Liver (tissue), 9 donors: ENCODE measurements around the gene SHC1. TPM values are rescaled to one million over a fixed set of nuclear protein-coding genes. Genes with fewer than 3 reads are reported as not detected.
A peak's percentile ranks its signal among the peaks of the same experiment; 100 is the strongest.

Experiments
- DNase-seq: peaks from one replicate; pipeline ENCODE4 v3.0.0-alpha.2; 2017; ENCODE audit warnings: low spot score
- H3K27ac ChIP-seq, 2 donors: one replicate each; pipeline ENCODE4 v1.7.0; 2013; ENCODE audit warnings: inconsistent platforms in 2 of 2, low read length in 2 of 2, control low read depth in 1 of 2, low read depth in 1 of 2, mild to moderate bottlenecking in 1 of 2
- H3K27me3 ChIP-seq, 4 donors: one replicate each; pipeline versions ENCODE4 v1.6.1 to v1.7.0; 2013; ENCODE audit warnings: low read length in 3 of 4, inconsistent platforms in 1 of 4, mild to moderate bottlenecking in 1 of 4, moderate library complexity in 1 of 4; ENCODE audit not compliant: control insufficient read depth in 4 of 4, insufficient read depth in 4 of 4
- H3K36me3 ChIP-seq, 4 donors: one replicate each; pipeline versions ENCODE4 v1.6.1 to v1.7.0; 2013; ENCODE audit warnings: low read length in 3 of 4, mild to moderate bottlenecking in 3 of 4, low read depth in 1 of 4, moderate library complexity in 1 of 4; ENCODE audit not compliant: control insufficient read depth in 4 of 4, insufficient read depth in 3 of 4
- H3K4me1 ChIP-seq, 4 donors: one replicate each; pipeline versions ENCODE4 v1.6.1 to v1.7.0; 2013; ENCODE audit warnings: low read length in 3 of 4, mild to moderate bottlenecking in 3 of 4, moderate library complexity in 1 of 4; ENCODE audit not compliant: control insufficient read depth in 4 of 4, insufficient read depth in 4 of 4
- H3K4me3 ChIP-seq, 3 donors: one replicate each; pipeline versions ENCODE4 v1.6.1 to v1.7.0; 2013; ENCODE audit warnings: low read length in 3 of 3, control low read depth in 1 of 3, low read depth in 1 of 3, mild to moderate bottlenecking in 1 of 3
- H3K9ac ChIP-seq, 2 donors: one replicate each; pipeline ENCODE4 v1.7.0; 2013; ENCODE audit warnings: low read length in 2 of 2, mild to moderate bottlenecking in 2 of 2, moderate library complexity in 2 of 2, control low read depth in 1 of 2, low read depth in 1 of 2
- H3K9me3 ChIP-seq, 4 donors: one replicate each; pipeline versions ENCODE4 v1.6.1 to v1.7.0; 2013; ENCODE audit warnings: low read length in 3 of 4; ENCODE audit not compliant: control insufficient read depth in 4 of 4
- EGR1 ChIP-seq, 2 donors: IDR thresholded peaks; 2 replicates each; pipeline ENCODE4 v1.6.1; 2016 to 2018; ENCODE audit warnings: antibody characterized with exemption in 2 of 2, low read depth in 2 of 2
- FOXA1 ChIP-seq: IDR thresholded peaks from 2 replicates; pipeline ENCODE4 v1.6.1; 2016; ENCODE audit warnings: antibody characterized with exemption
- FOXA2 ChIP-seq: IDR thresholded peaks from 2 replicates; pipeline ENCODE4 v1.6.1; 2016; ENCODE audit warnings: antibody characterized with exemption
- GABPA ChIP-seq, 2 donors: IDR thresholded peaks in 1 of 2; conservative IDR thresholded peaks in 1 of 2; 2 replicates each; pipeline ENCODE4 v1.6.1; 2016; ENCODE audit warnings: antibody characterized with exemption in 2 of 2, mild to moderate bottlenecking in 1 of 2, moderate library complexity in 1 of 2
- HNF4A ChIP-seq, 2 donors: conservative IDR thresholded peaks; 2 replicates each; pipeline ENCODE4 v1.6.1; 2016; ENCODE audit warnings: antibody characterized with exemption in 2 of 2, mild to moderate bottlenecking in 2 of 2
- HNF4G ChIP-seq: IDR thresholded peaks from 2 replicates; pipeline ENCODE4 v1.6.1; 2016; ENCODE audit warnings: antibody characterized with exemption
- JUND ChIP-seq, 2 donors: IDR thresholded peaks; 2 replicates each; pipeline ENCODE4 v1.6.1; 2016; ENCODE audit warnings: antibody characterized with exemption in 2 of 2
- NR2F2 ChIP-seq: IDR thresholded peaks from 2 replicates; pipeline ENCODE4 v1.6.1; 2016; ENCODE audit warnings: antibody characterized with exemption
- RAD21 ChIP-seq, 2 donors: IDR thresholded peaks; 2 replicates each; pipeline ENCODE4 v1.6.1; 2016; ENCODE audit warnings: antibody characterized with exemption in 2 of 2, mild to moderate bottlenecking in 2 of 2
- RXRA ChIP-seq, 2 donors: IDR thresholded peaks; 2 replicates each; pipeline ENCODE4 v1.6.1; 2017 to 2018; ENCODE audit warnings: antibody characterized with exemption in 2 of 2, mild to moderate bottlenecking in 1 of 2
- SP1 ChIP-seq: IDR thresholded peaks from 2 replicates; pipeline ENCODE4 v1.6.1; 2018; ENCODE audit warnings: antibody characterized with exemption, mild to moderate bottlenecking
- TAF1 ChIP-seq: conservative IDR thresholded peaks from 2 replicates; pipeline ENCODE4 v1.6.1; 2016; ENCODE audit warnings: antibody characterized with exemption, mild to moderate bottlenecking
- YY1 ChIP-seq: IDR thresholded peaks from 2 replicates; pipeline ENCODE4 v1.6.1; 2016; ENCODE audit warnings: antibody characterized with exemption, mild to moderate bottlenecking
- WGBS: extraction: QIAGEN DNeasy Blood & Tissue Kit; methylation state at CpG from one replicate; pipeline ENCODE4 v1.1.7; 2013; 5-methylcytosine and 5-hydroxymethylcytosine counted together
- polyA plus RNA-seq, 2 donors: library from polyadenylated mRNA; stranded (reverse) in 1 of 2; unstranded in 1 of 2; fragments of 200-250 nt in 1 of 2; fragments of >200 nt in 1 of 2; fragmentation: Nextera tagmentation in 1 of 2; extraction: Ambion mirVana in 1 of 2; gene quantifications; one replicate each; pipeline versions ENCODE4 v1.2.1 to v1.2.3, GENCODE V29; 2013 to 2015
- total RNA-seq, 2 donors: library from RNA; depleted of rRNA; stranded (reverse); fragments of >200 nt; gene quantifications; one replicate each; pipeline ENCODE4 v1.2.3, GENCODE V29; 2014
- TF ChIP-seq, protein P1 (sequence below): IDR thresholded peaks from 2 replicates; pipeline ENCODE4 v1.6.1; 2016; ENCODE audit warnings: antibody characterized with exemption
- TF ChIP-seq, protein P2 (sequence below): IDR thresholded peaks from 2 replicates; pipeline ENCODE4 v1.6.1; 2016; ENCODE audit warnings: antibody characterized with exemption
- TF ChIP-seq, protein P3 (sequence below): IDR thresholded peaks from 2 replicates; pipeline ENCODE4 v1.6.1; 2016; ENCODE audit warnings: antibody characterized with exemption, mild to moderate bottlenecking
- TF ChIP-seq, protein P4 (sequence below): IDR thresholded peaks from 2 replicates; pipeline ENCODE4 v1.6.1; 2016; ENCODE audit warnings: antibody characterized with exemption
- TF ChIP-seq, protein P5 (sequence below): fragments of 150-350 bp; IDR thresholded peaks from 2 replicates; pipeline ENCODE4 v1.5.1; 2017; ENCODE audit warnings: improper control_type of control experiment, low read depth, low read length; ENCODE audit not compliant: missing input control
- donor health status: healthy.
- donor health status: healthy.
- donor health status: healthy.
- donor health status: healthy.
- donor health status: healthy.

SHC1 gene
- total and polyA plus RNA-seq, 4 donors: 27.2 to 65.5 (median 58.0) TPM

DNA sequence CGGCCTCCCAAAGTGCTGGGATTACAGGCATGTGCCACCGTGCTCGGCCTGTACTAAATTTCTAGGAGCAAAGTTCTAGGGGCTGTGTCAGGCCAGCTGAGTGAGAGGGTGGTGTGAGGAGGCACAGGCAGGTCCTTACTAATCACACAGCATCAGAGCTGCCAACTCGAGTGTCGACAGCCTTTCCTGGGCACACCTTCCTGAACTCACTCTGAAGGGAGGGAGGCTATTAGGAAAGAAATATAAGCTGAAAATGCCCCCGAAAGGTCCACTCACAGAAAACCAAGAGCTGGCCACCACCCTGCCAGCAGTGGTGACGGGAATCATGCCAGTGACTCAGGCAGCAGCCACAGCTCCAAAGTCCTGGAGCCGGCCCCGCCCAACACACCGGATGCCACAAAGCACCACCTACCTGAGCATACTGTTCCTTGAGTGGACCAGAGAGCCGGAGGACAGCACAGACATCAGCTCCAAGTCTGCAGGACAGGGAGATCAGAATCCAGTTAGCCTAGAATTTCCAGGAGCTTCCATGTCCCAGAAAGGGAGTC lies 38.5 kb downstream of the SHC1 start:
- DNase-seq: no peak
- no peaks in the 10 kb centered on the region for H3K9me3 ChIP-seq
- H3K27me3 ChIP-seq: no peaks in the 10 kb centered on the region
- H3K36me3 ChIP-seq: peaks cover 2 to 15% (median 12%) of the 10 kb centered on the region in 4 donors
- H3K4me3 ChIP-seq: no peak overlapping the region
- WGBS: 31% methylated on average over 11 of the region's 11 CpGs
- H3K27ac ChIP-seq: peak overlapping the region; percentile 81 to 82
- TF ChIP-seq SP1: peak; percentile 97
- TF ChIP-seq, protein P1, sequence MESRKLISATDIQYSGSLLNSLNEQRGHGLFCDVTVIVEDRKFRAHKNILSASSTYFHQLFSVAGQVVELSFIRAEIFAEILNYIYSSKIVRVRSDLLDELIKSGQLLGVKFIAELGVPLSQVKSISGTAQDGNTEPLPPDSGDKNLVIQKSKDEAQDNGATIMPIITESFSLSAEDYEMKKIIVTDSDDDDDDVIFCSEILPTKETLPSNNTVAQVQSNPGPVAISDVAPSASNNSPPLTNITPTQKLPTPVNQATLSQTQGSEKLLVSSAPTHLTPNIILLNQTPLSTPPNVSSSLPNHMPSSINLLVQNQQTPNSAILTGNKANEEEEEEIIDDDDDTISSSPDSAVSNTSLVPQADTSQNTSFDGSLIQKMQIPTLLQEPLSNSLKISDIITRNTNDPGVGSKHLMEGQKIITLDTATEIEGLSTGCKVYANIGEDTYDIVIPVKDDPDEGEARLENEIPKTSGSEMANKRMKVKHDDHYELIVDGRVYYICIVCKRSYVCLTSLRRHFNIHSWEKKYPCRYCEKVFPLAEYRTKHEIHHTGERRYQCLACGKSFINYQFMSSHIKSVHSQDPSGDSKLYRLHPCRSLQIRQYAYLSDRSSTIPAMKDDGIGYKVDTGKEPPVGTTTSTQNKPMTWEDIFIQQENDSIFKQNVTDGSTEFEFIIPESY: peak; percentile 61
- TF ChIP-seq, protein P2, sequence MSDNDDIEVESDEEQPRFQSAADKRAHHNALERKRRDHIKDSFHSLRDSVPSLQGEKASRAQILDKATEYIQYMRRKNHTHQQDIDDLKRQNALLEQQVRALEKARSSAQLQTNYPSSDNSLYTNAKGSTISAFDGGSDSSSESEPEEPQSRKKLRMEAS: peak; percentile 77
- TF ChIP-seq HNF4A (conservative IDR thresholded peaks at IDR 0.05): peak; percentile 88
- TF ChIP-seq FOXA2: no peak
- TF ChIP-seq, protein P3, sequence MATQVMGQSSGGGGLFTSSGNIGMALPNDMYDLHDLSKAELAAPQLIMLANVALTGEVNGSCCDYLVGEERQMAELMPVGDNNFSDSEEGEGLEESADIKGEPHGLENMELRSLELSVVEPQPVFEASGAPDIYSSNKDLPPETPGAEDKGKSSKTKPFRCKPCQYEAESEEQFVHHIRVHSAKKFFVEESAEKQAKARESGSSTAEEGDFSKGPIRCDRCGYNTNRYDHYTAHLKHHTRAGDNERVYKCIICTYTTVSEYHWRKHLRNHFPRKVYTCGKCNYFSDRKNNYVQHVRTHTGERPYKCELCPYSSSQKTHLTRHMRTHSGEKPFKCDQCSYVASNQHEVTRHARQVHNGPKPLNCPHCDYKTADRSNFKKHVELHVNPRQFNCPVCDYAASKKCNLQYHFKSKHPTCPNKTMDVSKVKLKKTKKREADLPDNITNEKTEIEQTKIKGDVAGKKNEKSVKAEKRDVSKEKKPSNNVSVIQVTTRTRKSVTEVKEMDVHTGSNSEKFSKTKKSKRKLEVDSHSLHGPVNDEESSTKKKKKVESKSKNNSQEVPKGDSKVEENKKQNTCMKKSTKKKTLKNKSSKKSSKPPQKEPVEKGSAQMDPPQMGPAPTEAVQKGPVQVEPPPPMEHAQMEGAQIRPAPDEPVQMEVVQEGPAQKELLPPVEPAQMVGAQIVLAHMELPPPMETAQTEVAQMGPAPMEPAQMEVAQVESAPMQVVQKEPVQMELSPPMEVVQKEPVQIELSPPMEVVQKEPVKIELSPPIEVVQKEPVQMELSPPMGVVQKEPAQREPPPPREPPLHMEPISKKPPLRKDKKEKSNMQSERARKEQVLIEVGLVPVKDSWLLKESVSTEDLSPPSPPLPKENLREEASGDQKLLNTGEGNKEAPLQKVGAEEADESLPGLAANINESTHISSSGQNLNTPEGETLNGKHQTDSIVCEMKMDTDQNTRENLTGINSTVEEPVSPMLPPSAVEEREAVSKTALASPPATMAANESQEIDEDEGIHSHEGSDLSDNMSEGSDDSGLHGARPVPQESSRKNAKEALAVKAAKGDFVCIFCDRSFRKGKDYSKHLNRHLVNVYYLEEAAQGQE: peak; percentile 91
- TF ChIP-seq, protein P4, sequence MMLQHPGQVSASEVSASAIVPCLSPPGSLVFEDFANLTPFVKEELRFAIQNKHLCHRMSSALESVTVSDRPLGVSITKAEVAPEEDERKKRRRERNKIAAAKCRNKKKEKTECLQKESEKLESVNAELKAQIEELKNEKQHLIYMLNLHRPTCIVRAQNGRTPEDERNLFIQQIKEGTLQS: peak; percentile 75
- TF ChIP-seq NR2F2: peak; percentile 10
- TF ChIP-seq, protein P5, sequence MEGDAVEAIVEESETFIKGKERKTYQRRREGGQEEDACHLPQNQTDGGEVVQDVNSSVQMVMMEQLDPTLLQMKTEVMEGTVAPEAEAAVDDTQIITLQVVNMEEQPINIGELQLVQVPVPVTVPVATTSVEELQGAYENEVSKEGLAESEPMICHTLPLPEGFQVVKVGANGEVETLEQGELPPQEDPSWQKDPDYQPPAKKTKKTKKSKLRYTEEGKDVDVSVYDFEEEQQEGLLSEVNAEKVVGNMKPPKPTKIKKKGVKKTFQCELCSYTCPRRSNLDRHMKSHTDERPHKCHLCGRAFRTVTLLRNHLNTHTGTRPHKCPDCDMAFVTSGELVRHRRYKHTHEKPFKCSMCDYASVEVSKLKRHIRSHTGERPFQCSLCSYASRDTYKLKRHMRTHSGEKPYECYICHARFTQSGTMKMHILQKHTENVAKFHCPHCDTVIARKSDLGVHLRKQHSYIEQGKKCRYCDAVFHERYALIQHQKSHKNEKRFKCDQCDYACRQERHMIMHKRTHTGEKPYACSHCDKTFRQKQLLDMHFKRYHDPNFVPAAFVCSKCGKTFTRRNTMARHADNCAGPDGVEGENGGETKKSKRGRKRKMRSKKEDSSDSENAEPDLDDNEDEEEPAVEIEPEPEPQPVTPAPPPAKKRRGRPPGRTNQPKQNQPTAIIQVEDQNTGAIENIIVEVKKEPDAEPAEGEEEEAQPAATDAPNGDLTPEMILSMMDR: no peak
- no peak for TF ChIP-seq FOXA1
- peak; percentile 82 for TF ChIP-seq TAF1
- peak; percentile 72 to 77 for TF ChIP-seq RXRA (IDR thresholded peaks at IDR 0.05)
- peak; percentile 79 to 90 for TF ChIP-seq JUND (IDR thresholded peaks at IDR 0.05)
- peak; percentile 88 for TF ChIP-seq YY1
- TF ChIP-seq GABPA (IDR thresholded peaks at IDR 0.05 in 1 of 2, conservative IDR thresholded peaks at IDR 0.05 in 1 of 2): peak in 1 of 2 donors; percentile 62
- TF ChIP-seq RAD21 (IDR thresholded peaks at IDR 0.05): peak in 1 of 2 donors; percentile 32
- TF ChIP-seq EGR1 (IDR thresholded peaks at IDR 0.05; ENCODE audit: low read depth in 2 of 2): no peak
- TF ChIP-seq HNF4G: peak; percentile 85
- peaks cover 2 to 20% (median 18%) of the 10 kb centered on the region in 4 donors for H3K4me1 ChIP-seq
- peak overlapping the region in 1 of 2 donors; percentile 55 for H3K9ac ChIP-seq
